Ovary (tissue), 9 donors: Measurements from ENCODE around the gene MBNL1. TPM values are rescaled to one million over a fixed set of nuclear protein-coding genes. Genes with fewer than 3 reads are reported as not detected.
"Not testable (repeated sequence)": the region's sequence is repeated elsewhere in the genome, so short reads cannot be mapped to it uniquely, and the experiment has no call there.

Source experiments
- DNase-seq, 5 donors: peaks; one replicate each; pipeline ENCODE4 v3.0.0-alpha.2; 2019 to 2020
- H3K27ac ChIP-seq, 2 donors: fragments of 200-600 bp; one replicate each; pipeline versions ENCODE4 v1.5.1 to v1.8.0; 2019 to 2022
- H3K27me3 ChIP-seq: fragments of 200-600 bp; one replicate; pipeline ENCODE4 v1.8.0; 2022
- H3K36me3 ChIP-seq: fragments of 200-600 bp; sonication (generic); one replicate; pipeline ENCODE4 v1.5.1; 2019
- H3K4me1 ChIP-seq: one replicate; pipeline ENCODE4 v1.8.1; 2013; ENCODE audit warnings: mild to moderate bottlenecking, moderate library complexity; ENCODE audit not compliant: insufficient read depth
- H3K4me3 ChIP-seq: fragments of 200-600 bp; sonication (generic); one replicate; pipeline ENCODE4 v1.5.1; 2017
- H3K9me3 ChIP-seq, 2 donors: fragments of 200-600 bp in 1 of 2; sonication (generic) in 1 of 2; one replicate each; pipeline versions ENCODE4 v1.5.1 to v1.8.1; 2013 to 2019; ENCODE audit warnings: mild to moderate bottlenecking in 1 of 2, moderate library complexity in 1 of 2
- CTCF ChIP-seq, 3 donors: fragments of 450-650 bp in 2 of 3; fragments of 200-600 bp in 1 of 3; IDR thresholded peaks; one replicate each; pipeline versions ENCODE4 v1.5.1 to v1.8.0; 2016 to 2022; ENCODE audit warnings: antibody characterized with exemption in 3 of 3, mild to moderate bottlenecking in 1 of 3
- EP300 ChIP-seq: sonication (generic); formaldehyde crosslinking; IDR thresholded peaks from one replicate; pipeline ENCODE4 v1.6.1; 2017; ENCODE audit warnings: antibody characterized with exemption
- POLR2A ChIP-seq: fragments of 450-650 bp; IDR thresholded peaks from one replicate; pipeline ENCODE4 v1.6.1; 2017; ENCODE audit warnings: antibody characterized with exemption, mild to moderate bottlenecking, moderate library complexity
- WGBS, 3 donors: extraction: QIAGEN DNeasy Blood & Tissue Kit in 1 of 3; methylation state at CpG; one replicate each; pipeline versions ENCODE4 v1.1.5 to v1.1.7; 2013 to 2017; 5-methylcytosine and 5-hydroxymethylcytosine counted together
- intact Hi-C, 4 donors: fragments of 100-400 bp; cut with DNase I; formaldehyde crosslinking; loops; one replicate each; pipeline versions ENCODE4 v1.11.0 to v1.15.1; 2022 to 2023
- polyA plus RNA-seq, 2 donors: library from polyadenylated mRNA; stranded (reverse); fragments of 200-250 nt in 1 of 2; fragments of 350-450 nt in 1 of 2; fragmentation: Illumina TruSeq in 1 of 2; extraction: RNeasy Lipid Tissue Mini Kit (QIAGEN cat#74804) in 1 of 2; gene quantifications; one replicate each; pipeline ENCODE4 v1.2.3, GENCODE V29; 2013 to 2014
- total RNA-seq, 7 donors: library from RNA; depleted of rRNA in 2 of 7; stranded (reverse); fragments of >200 nt in 2 of 7; fragmentation: NEBNext Ultra II Directional in 3 of 7; extraction: Animal tissue kit (Norgen Biotek cat#: 25700) in 3 of 7; gene quantifications; one replicate each; pipeline versions ENCODE4 v1.1.0 to v1.2.4, GENCODE V29; 2016 to 2023
- donor health status: DM: no; HTN: no; CAD: no; lungs with moderate emphysema.
- donor health status: DM: no; HTN: no; CAD: no.
- donor health status: Bipolar disorder and iron deficiency.
- donor health status: DM: yes; HTN: yes; CAD: no.
- donor health status: DM: no; HTN: no; CAD: no.
- donor health status: DM: yes; HTN: yes; CAD: no.

Gene MBNL1
- total and polyA plus RNA-seq, 9 donors, result 39.7 to 152 (median 123) TPM

DNA sequence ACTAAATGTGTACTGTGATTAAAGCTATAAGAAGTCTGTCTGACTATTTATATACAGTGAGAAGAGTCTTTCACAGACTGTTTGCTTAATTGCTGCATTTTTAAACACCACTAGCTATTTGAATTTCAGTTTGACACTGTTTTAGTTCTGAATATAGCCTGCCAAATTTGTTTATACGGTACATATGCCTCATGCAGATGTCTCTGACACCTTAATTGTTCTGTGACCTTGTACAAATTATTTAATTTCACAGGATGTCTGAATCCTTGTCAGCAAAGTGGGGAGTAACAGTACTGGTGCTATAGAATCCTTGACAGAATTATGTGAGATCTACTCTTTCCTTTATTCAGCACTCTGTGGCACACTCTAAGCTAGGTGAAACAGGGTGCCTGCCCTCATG lies 125.5 kb downstream of the MBNL1 start:
- TF ChIP-seq EP300, result no peak
- TF ChIP-seq POLR2A, result no peak
- no peak for TF ChIP-seq CTCF (IDR thresholded peaks at IDR 0.05)
- H3K27ac ChIP-seq, result no peak overlapping the region
- WGBS, 3 donors, result 80 to 90% (median 80%) methylated on average over 1 of the region's 1 CpG
- no peak overlapping the region for H3K4me3 ChIP-seq
- H3K27me3 ChIP-seq, result no peaks in the 10 kb centered on the region
- intact Hi-C loops, result no loop called here
- no peaks in the 10 kb centered on the region for H3K36me3 ChIP-seq
- no peak for DNase-seq
- H3K9me3 ChIP-seq, result no peaks in the 10 kb centered on the region
- peaks cover 7% of the 10 kb centered on the region for H3K4me1 ChIP-seq

GRCh38 chr3:152395764-152396163 lies 127.0 kb downstream of the MBNL1 start:
- WGBS, 3 donors, result 93 to 95% (median 94%) methylated on average over 4 of the region's 4 CpGs
- Histone ChIP-seq H3K27ac (no peak overlapping the region), H3K36me3 (no peaks in the 10 kb centered on the region), H3K9me3 (no peaks in the 10 kb centered on the region), H3K4me3 (no peak overlapping the region), H3K27me3 (no peaks in the 10 kb centered on the region), H3K4me1 (peaks cover 7% of the 10 kb centered on the region)
- TF ChIP-seq POLR2A (no peak), CTCF (IDR thresholded peaks at IDR 0.05) (no peak), EP300 (no peak)
- no peak for DNase-seq
- intact Hi-C loops, result no loop called here

DNA sequence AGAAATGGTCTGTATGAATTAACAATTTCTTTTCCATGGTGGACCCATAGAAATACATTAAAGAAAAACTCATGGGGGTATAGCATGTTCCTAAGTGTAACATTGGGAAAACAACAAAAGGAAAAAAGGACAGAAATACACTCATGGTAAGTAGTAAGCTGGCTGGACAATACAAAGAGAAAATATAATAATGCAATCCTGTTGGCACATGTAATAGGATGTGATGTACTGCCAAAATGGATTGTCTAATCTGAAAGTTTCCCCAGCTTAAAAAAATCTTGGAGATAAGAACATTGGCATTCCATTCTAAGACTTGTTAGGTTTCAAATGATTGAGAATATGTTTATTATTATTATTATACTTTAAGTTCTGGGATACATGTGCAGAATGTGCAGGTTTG lies 128.1 kb downstream of the MBNL1 start:
- Histone ChIP-seq H3K27ac (no peak overlapping the region), H3K27me3 (no peaks in the 10 kb centered on the region), H3K9me3 (no peaks in the 10 kb centered on the region), H3K4me1 (peaks cover 6% of the 10 kb centered on the region), H3K36me3 (no peaks in the 10 kb centered on the region), H3K4me3 (no peak overlapping the region)
- intact Hi-C loops, result no loop called here
- TF ChIP-seq POLR2A (no peak), CTCF (IDR thresholded peaks at IDR 0.05) (no peak), EP300 (no peak)
- no peak for DNase-seq

DNA sequence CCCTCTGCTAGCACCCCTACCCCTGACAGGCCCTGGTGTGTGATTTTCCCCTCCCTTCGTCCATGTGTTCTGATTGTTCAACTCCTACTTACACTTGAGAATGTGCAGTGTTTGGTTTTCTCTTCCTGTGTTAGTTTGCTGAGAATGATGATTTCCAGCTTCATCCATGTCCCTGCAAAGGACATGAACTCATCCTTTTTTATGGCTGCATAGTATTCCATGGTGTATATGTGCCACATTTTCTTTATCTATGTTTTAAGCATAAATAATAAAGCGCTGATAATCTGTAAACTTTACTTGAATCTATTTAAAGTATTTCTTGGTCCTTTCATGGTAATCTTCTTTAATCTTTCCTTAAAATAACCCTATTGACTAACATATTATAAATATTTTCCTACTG lies 128.6 kb downstream of the MBNL1 start:
- H3K4me3 ChIP-seq, H3K4me1 ChIP-seq, intact Hi-C loops, H3K27ac ChIP-seq, H3K27me3 ChIP-seq, H3K36me3 ChIP-seq, DNase-seq, H3K9me3 ChIP-seq: not testable (repeated sequence)
- 90 to 98% (median 97%) methylated on average over 2 of the region's 2 CpGs for WGBS, 3 donors

- Histone ChIP-seq H3K4me3 (no peak overlapping the region), H3K27ac (no peak overlapping the region), H3K4me1 (peaks cover 6% of the 10 kb centered on the region), H3K27me3 (no peaks in the 10 kb centered on the region), H3K36me3 (no peaks in the 10 kb centered on the region), H3K9me3 (no peaks in the 10 kb centered on the region)
- no peak for DNase-seq
- no peak for TF ChIP-seq EP300
- TF ChIP-seq CTCF (IDR thresholded peaks at IDR 0.05), result no peak
- no peak for TF ChIP-seq POLR2A
- intact Hi-C loops, result no loop called here
Observed at GRCh38 chr3:152398495-152398894, 129.8 kb downstream of the MBNL1 start.
